SK-MEL-5 (cell line): Measurements from ENCODE around the gene PNMA6E. TPM values are rescaled to one million over a fixed set of nuclear protein-coding genes. Genes with fewer than 3 reads are reported as not detected.

ENCODE experiments used
- DNase-seq: peaks from one replicate; pipeline ENCODE4 v3.0.0-alpha.2; 2016; ENCODE audit warnings: low read depth, low spot score
- in situ Hi-C: cut with HindIII; loops from 2 replicates; pipeline ENCODE4 v1.10.0; 2016; ENCODE audit warnings: low sequenced_read_pairs, high pct_unique_total_duplicates, low pct_unique_long_range_greater_than_20kb
- total RNA-seq: library from RNA; depleted of rRNA; stranded (reverse); fragments of >200 nt; shearing (Covaris generic); gene quantifications from 2 replicates; pipeline ENCODE4 v1.2.3, GENCODE V29; 2014

Gene PNMA6E
- total RNA-seq, 1 experiment from 2014 or later, result not detected

- no peak for DNase-seq
Observed at GRCh38 chrX:153379508-153379907, 21.6 kb downstream of the PNMA6E start.

GRCh38 chrX:153378607-153379006, 22.5 kb downstream of the PNMA6E start:
- in situ Hi-C loops, result no loop called here

More at GRCh38 chrX:153379508-153379907, 21.6 kb downstream of the PNMA6E start:
- in situ Hi-C loops, result no loop called here

GRCh38 chrX:153377727-153378126, 23.4 kb downstream of the PNMA6E start:
- no peak for DNase-seq
- in situ Hi-C loops, result no loop called here

More at GRCh38 chrX:153378607-153379006, 22.5 kb downstream of the PNMA6E start:
- DNase-seq, result no peak

GRCh38 chrX:153375571-153375970, 25.6 kb downstream of the PNMA6E start:
- DNase-seq, result no peak
- in situ Hi-C loops, result no loop called here

GRCh38 chrX:153374426-153374825, 26.7 kb downstream of the PNMA6E start:
- in situ Hi-C loops, result no loop called here
- no peak for DNase-seq

GRCh38 chrX:153372949-153373348, 28.2 kb downstream of the PNMA6E start:
- in situ Hi-C loops, result no loop called here
- no peak for DNase-seq

GRCh38 chrX:153371256-153371655, 29.9 kb downstream of the PNMA6E start:
- in situ Hi-C loops, result no loop called here
- no peak for DNase-seq

GRCh38 chrX:153370293-153371055, 30.7 kb downstream of the PNMA6E start:
- no peak for DNase-seq
- in situ Hi-C loops, result no loop called here

- in situ Hi-C loops, result no loop called here
- DNase-seq, result no peak
Observed at GRCh38 chrX:153366878-153367538, 34.1 kb downstream of the PNMA6E start.

GRCh38 chrX:153366119-153366518, 35.0 kb downstream of the PNMA6E start:
- in situ Hi-C loops, result no loop called here

GRCh38 chrX:153365670-153366069, 35.5 kb downstream of the PNMA6E start:
- in situ Hi-C loops, result no loop called here
- DNase-seq, result no peak

More at GRCh38 chrX:153366119-153366518, 35.0 kb downstream of the PNMA6E start:
- DNase-seq, result no peak

- DNase-seq, result no peak
Observed at GRCh38 chrX:153361781-153362397, 39.3 kb downstream of the PNMA6E start.

GRCh38 chrX:153357877-153358276, 43.3 kb downstream of the PNMA6E start:
- no peak for DNase-seq
- in situ Hi-C loops, result no loop called here

More at GRCh38 chrX:153361781-153362397, 39.3 kb downstream of the PNMA6E start:
- in situ Hi-C loops, result no loop called here

GRCh38 chrX:153353416-153353815, 47.7 kb downstream of the PNMA6E start:
- peak; percentile 10 for DNase-seq
- in situ Hi-C loops, result no loop called here

- in situ Hi-C loops, result no loop called here
- DNase-seq, result no peak
Observed at GRCh38 chrX:153352858-153353257, 48.3 kb downstream of the PNMA6E start.

GRCh38 chrX:153351981-153352380, 49.2 kb downstream of the PNMA6E start:
- DNase-seq, result no peak
- in situ Hi-C loops, result no loop called here

- in situ Hi-C loops, result no loop called here
- no peak for DNase-seq
Observed at GRCh38 chrX:153349952-153350351, 51.2 kb downstream of the PNMA6E start.

GRCh38 chrX:153348421-153348820, 52.7 kb downstream of the PNMA6E start:
- no peak for DNase-seq
- in situ Hi-C loops, result no loop called here
